NK-92 (cell line): ENCODE measurements around the gene TOMM20L.

ENCODE experiments used
- DNase-seq: peaks from one replicate; lab custom pipeline; 2025; ENCODE audit not compliant: unreplicated experiment; lab: John Stamatoyannopoulos, UW

TOMM20L gene

DNA sequence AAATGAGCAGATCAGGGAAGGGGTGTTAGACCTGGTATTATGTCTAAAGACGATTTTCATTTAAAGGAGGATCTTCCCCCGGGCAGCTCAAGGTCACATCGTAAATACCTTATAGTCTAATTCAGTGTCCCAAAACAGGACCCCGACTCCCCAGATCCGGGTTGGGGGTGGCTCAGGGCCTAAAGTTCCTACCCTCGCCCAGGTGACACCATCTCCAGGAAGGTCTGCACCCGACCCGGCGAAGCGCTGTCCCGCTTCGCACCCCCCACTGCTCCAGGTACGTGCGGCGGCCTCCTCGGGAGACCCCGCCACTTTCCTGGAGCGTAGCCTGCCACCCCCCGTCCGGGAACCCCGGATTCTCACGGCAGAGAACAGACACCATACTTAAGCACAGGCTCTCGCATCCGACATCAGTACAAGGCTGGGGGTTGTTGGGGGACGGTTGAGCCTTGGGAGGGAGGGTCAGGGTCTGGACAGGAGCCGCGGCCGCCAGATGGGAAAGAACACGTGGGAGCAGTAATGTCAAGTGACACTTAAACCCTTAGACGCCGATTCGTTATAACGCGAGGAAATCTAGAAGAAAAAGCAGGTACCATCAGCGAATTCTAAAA, 31.0 kb downstream of the TOMM20L start:
- DNase-seq, result no peak

DNA sequence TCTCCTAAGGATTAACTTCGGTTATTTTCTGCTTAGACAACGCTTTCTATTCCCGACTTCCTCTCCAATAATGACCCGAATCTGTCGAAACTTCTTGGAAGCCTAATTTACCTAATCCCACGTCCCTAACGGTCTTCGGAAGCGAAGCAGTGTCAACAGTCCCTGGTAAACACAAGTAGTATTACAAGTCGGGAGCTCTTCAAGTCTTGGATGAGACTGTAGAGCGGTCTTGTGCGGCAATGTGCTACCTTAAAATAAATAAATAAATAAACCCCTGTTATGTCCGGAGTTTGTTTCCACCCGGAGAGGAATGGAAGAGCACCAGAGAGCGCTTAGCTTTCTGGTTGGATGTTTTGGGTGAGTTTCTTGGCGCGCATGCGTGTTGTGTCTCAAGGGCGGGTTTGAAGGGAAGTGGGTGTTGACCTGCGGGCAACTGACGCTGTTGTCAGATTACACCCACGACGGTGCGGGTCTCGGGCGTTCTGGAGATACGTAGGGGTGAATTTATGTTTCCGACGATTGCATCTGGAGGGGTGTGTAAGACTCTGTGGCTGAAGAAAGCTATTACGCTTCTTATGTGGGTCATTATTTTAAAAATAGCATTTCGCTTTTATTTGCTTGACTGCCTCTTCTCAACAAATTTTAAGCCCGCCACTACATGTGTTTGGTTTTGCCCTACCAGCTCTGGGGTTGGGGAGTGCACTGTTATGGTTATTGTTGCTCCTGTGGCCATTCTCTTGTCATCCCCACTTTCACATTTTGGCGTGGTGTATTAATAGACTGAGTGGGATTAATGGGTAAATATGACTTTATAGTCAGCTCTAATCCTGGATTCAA, 31.8 kb downstream of the TOMM20L start, which contains the start of the genes KIAA0586 and TIMM9:
Gene KIAA0586 (plus strand): TSS at position 439 of the 837 bp plus-strand sequence. CDS start 546 bp downstream, outside the sequence.
Gene TIMM9 (minus strand): TSS at position 251 of the 837 bp plus-strand sequence. CDS start 15,586 bp downstream, outside the sequence.
- DNase-seq, result peak; percentile 80

DNA sequence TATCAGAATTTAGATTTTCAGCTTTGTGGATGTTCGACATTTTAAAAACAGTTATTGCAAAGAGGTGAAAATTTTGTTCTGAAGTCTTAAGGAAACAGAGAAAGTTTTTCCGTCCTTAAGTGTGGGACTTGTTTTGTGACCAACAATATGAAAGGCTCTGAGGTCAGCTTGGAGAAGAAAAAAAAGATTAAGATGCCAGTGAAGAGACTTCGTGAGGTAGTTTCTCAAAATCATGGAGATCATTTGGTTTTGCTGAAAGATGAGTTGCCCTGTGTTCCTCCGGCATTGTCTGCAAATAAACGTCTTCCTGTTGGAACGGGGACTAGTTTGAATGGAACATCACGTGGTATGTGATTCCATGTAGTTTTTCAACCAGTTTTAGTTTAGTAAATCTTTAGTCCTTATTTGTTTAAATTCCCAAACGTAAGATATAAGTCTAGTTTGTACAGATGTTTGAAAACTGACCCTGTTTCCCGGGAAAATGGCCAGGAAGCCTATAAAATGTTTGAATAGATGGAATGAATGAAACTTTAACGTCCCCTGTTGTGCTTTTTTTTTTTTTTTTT, 32.5 kb downstream of the TOMM20L start:
- DNase-seq, result no peak

DNA sequence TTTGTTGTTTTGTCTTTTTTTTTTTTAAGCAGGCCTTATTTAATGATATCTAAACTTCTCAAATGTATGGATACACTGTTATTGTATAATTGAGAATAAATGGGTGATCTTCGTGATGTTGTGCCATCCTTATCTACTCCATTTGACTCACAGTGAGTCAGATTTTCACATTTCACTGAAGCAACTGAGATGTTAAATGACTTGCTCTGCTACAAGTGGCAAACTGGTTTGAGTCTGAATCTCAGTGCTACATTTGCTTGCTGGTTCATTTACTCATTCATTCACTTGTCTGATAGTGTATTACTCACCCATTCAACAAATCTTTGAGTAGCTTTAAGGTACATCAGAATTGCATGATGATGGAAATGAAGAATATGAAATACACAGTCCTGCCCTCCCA, 34.4 kb downstream of the TOMM20L start:
- DNase-seq, result no peak

DNA sequence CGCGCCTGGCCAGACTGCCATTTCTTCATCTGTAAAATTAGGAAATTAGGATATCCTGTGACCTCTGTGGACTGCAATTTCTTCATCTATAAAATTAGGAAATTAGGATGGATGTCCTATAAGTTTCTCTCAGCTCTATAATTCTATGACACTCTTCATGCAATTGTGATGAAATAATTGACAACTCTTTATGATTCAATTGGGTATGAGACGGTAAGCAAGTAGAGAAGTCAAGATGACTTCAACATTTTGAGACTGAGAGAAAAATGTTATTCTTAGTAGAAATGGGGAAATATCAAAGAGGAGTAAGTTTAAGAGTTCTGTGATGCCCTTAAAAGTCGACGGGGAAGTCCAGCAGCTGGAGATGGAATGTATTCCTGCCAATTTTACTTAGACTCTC, 43.7 kb downstream of the TOMM20L start:
- DNase-seq, result no peak

DNA sequence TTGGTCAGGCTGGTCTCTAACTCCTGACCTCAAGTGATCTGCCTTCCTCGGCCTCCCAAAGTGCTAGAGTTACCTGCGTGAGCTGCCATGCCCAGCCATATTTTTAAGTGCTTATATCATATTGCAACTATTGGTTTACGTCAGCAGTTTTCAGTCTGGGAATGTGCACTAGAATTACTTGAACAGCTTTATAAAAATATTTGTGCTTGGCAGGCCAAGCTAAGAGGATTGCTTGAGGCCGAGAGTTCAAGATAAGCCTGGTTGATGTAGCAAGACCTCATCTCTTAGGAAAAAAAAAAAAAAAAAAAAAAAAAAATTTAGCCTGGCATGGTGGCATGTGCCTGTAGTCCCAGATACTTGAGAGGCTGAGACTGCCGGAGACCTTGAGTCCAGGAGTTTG, 48.9 kb downstream of the TOMM20L start:
- no peak for DNase-seq

DNA sequence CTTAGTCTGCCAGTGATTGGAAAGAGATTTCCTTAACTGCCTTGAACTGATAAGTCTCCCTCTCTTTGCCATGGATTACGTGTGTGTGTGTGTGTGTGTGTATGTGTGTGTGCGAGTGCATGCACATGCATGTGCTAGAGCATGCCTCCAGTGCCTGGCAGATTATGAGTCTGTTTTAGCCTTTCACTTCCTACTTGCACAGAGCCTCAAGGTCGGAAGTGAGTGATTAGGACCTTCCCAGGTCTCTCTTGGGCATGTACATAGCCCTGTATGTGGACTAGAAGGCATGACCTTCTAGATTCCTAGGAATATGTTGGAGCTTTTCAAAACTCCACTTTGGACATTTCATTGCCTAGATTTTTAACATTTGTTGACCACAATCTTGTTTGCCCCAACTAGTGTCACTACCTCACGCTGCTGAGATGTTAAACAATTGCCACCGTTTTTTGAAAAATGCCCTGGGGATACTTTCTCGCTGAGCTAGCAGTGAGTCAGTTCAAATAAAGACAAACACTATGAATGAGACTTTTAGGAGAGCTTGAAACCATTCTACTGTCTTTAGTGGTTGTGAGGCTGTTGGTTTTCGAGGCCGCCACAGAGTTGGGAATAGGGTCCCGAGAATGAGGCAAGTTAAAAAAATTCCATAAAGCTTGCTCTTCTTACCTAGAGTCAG, 60.0 kb downstream of the TOMM20L start:
- DNase-seq, result no peak
